ACHN (cell line): ENCODE results near the gene NOS1.

Source experiments
- DNase-seq: peaks from one replicate; pipeline ENCODE4 v3.0.0-alpha.2; 2015
- in situ Hi-C: cut with HindIII; loops from 2 replicates; pipeline ENCODE4 v1.10.0; 2017; ENCODE audit warnings: low sequenced_read_pairs, low pct_ligation_motif_present, low pct_unique_long_range_greater_than_20kb

Gene NOS1

GRCh38 chr12:117367006-117367638, 5.7 kb upstream of the NOS1 start:
- in situ Hi-C loops = loop anchor here (25.0 kb wide), 1 partner anchor 470 kb away; no protein-coding TSS in a partner anchor
- peak; percentile 82 for DNase-seq

GRCh38 chr12:117365049-117365616, 3.7 kb upstream of the NOS1 start:
- no peak for DNase-seq

GRCh38 chr12:117363953-117364486, 2.6 kb upstream of the NOS1 start:
- in situ Hi-C loops = loop anchor here (25.0 kb wide), 1 partner anchor 473 kb away; no protein-coding TSS in a partner anchor
- DNase-seq = no peak

More at GRCh38 chr12:117365049-117365616, 3.7 kb upstream of the NOS1 start:
- in situ Hi-C loops = loop anchor here (25.0 kb wide), 1 partner anchor 472 kb away; no protein-coding TSS in a partner anchor

DNA sequence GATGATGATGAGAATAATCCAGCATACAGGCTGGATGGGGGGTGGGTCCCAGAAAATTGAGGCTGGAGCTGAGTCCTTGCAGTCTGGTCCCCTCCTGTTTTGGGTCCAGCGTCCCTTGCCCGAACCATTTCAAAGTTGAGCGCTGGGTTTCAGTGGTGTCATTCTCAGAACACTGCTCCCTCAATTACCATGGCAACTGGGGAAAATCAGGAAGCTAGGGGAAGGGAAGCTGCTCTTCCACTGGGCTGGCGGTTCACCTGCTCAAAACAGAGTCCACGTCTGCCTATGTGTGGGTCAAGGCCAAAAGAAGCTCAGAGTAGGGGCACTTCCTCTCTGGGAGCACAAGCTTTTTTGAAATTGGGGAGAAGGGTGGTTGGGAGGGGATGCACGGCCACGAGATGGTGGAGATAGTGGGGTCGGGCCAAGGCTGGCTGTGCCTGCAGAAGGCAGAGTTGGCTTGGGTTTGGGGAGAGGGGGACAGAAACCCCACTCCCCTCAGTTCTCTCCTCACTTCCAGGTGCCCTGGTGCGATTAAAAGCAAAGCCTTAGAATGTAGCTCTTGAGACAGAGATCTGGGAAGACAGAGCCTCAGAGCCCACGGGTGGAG, 1.7 kb upstream of the NOS1 start:
- in situ Hi-C loops = loop anchor here (25.0 kb wide), 1 partner anchor 474 kb away; no protein-coding TSS in a partner anchor
- no peak for DNase-seq

DNA sequence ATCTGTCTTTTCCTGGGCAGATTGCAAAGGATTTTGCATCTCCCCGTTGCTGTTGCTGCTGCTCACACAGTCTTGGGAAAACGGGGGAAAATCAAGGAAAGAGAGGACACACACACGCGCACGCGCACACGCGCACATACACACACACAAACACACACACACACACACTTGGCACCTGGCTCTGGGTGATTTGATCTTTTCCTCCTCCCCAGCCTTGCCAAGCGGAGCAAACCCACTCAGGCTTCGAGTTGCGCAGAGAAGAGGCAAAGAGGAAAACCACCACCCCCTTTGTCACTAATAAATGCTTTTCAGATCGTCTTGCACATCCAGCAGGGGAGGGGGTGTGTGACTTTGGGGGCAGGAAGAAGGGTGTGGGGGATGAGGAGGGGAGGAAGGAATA, 965 bp upstream of the NOS1 start:
- no peak for DNase-seq
- in situ Hi-C loops = loop anchor here (25.0 kb wide), 1 partner anchor 475 kb away; no protein-coding TSS in a partner anchor

- DNase-seq = no peak
- in situ Hi-C loops = loop anchor here (25.0 kb wide), 1 partner anchor 475 kb away; no protein-coding TSS in a partner anchor
Observed at GRCh38 chr12:117361905-117362304, 479 bp upstream of the NOS1 start.

- in situ Hi-C loops = loop anchor here (25.0 kb wide), 1 partner anchor 477 kb away; no protein-coding TSS in a partner anchor
- no peak for DNase-seq
Observed at GRCh38 chr12:117360551-117361346, 677 bp downstream of the NOS1 start.

- DNase-seq = no peak
- in situ Hi-C loops = loop anchor here (25.0 kb wide), 1 partner anchor 477 kb away; no protein-coding TSS in a partner anchor
Observed at GRCh38 chr12:117360222-117360550, 1.2 kb downstream of the NOS1 start.

- DNase-seq = no peak
- in situ Hi-C loops = loop anchor here (25.0 kb wide), 1 partner anchor 478 kb away; no protein-coding TSS in a partner anchor
Observed at GRCh38 chr12:117359029-117359845, 2.2 kb downstream of the NOS1 start.

GRCh38 chr12:117356048-117356447, 5.4 kb downstream of the NOS1 start:
- in situ Hi-C loops = loop anchor here (25.0 kb wide), 1 partner anchor 481 kb away; no protein-coding TSS in a partner anchor

GRCh38 chr12:117352883-117353282, 8.5 kb downstream of the NOS1 start:
- in situ Hi-C loops = loop anchor here (25.0 kb wide), 1 partner anchor 484 kb away; no protein-coding TSS in a partner anchor
- DNase-seq = no peak

More at GRCh38 chr12:117356048-117356447, 5.4 kb downstream of the NOS1 start:
- DNase-seq = no peak

DNA sequence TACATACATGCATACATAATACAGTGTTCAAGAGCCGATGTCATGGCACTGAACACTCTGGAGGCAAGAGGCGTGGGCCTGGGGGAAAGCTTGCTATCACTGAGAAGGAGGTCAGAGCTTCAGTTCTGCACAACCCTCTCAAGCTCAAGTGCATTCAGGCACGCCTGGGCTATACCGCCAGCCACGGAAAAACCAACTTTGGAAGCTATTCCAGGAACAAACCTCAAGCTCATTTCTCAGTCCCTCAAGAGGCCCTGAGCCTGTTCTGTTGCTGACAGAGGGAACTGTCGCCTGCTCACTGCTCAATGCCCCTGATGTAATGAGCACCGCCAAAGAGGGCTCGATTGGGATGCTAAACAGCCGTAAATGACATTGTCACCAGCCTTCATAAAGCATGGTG, 9.2 kb downstream of the NOS1 start:
- in situ Hi-C loops = loop anchor here (25.0 kb wide), 1 partner anchor 485 kb away; no protein-coding TSS in a partner anchor
- DNase-seq = no peak

- in situ Hi-C loops = loop anchor here (25.0 kb wide), 1 partner anchor 487 kb away; no protein-coding TSS in a partner anchor
- no peak for DNase-seq
Observed at GRCh38 chr12:117350140-117350539, 11.3 kb downstream of the NOS1 start.

GRCh38 chr12:117347588-117347987, 13.8 kb downstream of the NOS1 start:
- in situ Hi-C loops = no loop called here
- DNase-seq = no peak

DNA sequence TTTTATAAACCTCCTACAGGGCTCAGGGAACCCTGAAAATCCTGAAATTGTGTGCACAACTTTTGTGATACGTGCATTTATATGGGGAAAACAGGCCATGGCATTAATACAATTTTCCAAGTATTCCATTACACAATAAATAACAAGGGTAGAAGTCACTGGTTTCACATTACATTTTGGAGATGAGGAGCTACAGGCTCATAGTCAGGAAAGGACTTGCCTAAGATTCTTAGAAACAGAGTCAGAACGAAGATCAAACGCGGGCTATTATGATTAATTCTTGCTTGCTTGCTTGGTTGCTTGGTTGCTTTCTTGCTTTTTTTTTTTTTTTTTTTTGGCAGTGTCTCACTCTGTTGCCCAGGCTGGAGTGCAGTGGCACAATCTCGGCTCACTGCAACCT, 16.7 kb downstream of the NOS1 start:
- DNase-seq = no peak
- in situ Hi-C loops = no loop called here

DNA sequence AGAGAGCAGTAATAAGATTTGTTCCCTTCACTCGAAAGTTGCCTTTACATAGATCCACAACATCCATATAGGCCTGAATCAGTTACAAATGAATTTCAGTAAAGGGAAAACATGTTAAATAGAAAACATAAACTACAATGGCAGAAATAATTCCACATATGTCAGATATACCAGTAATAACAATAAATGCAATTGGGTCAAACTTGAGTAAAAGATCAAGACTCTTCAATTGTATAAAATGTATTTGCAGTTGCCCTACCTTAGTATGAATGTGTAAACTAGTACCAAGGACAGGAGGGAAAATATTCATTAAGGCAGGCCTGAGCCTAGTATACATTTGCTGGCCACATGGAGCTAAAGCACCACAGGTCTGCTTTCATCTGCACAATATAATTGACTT, 17.6 kb downstream of the NOS1 start:
- in situ Hi-C loops = no loop called here
- DNase-seq = no peak

GRCh38 chr12:117343296-117343695, 18.1 kb downstream of the NOS1 start:
- no peak for DNase-seq
- in situ Hi-C loops = no loop called here
